RWPE2 (cell line): ENCODE results near the gene IQUB.
"Not testable (repeated sequence)": the region's sequence is repeated elsewhere in the genome, so short reads cannot be mapped to it uniquely, and the experiment has no call there.

ENCODE experiments used
- ATAC-seq: fragments of 200-7000 bp; cut with Tn5 transposase; 3 replicates; pipeline ENCODE4 v1.9.1; 2021; ENCODE audit warnings: low read depth
- DNase-seq: peaks from one replicate; pipeline ENCODE4 v3.0.0-alpha.2; 2020; ENCODE audit warnings: low spot score
- H3K27ac ChIP-seq: fragments of 450-650 bp; 2 replicates; pipeline ENCODE4 v1.5.1; 2017; ENCODE audit warnings: mild to moderate bottlenecking; ENCODE audit not compliant: poor library complexity, severe bottlenecking
- H3K27me3 ChIP-seq: fragments of 250-450 bp; sonication (Bioruptor Pico); 2 replicates; pipeline ENCODE4 v1.5.1; 2021; ENCODE audit warnings: mild to moderate bottlenecking, moderate library complexity; ENCODE audit not compliant: insufficient read depth, poor library complexity, severe bottlenecking
- H3K36me3 ChIP-seq: fragments of 250-450 bp; sonication (Bioruptor Pico); 2 replicates; pipeline ENCODE4 v1.5.1; 2020; ENCODE audit warnings: low read depth, mild to moderate bottlenecking, moderate library complexity
- H3K4me1 ChIP-seq: fragments of 250-450 bp; sonication (Bioruptor Pico); 2 replicates; pipeline ENCODE4 v1.5.1; 2021; ENCODE audit warnings: mild to moderate bottlenecking, moderate library complexity; ENCODE audit not compliant: insufficient read depth, poor library complexity, severe bottlenecking
- H3K4me3 ChIP-seq: fragments of 250-450 bp; sonication (Bioruptor Pico); 2 replicates; pipeline ENCODE4 v1.5.1; 2021; ENCODE audit warnings: mild to moderate bottlenecking, moderate library complexity; ENCODE audit not compliant: severe bottlenecking
- H3K9me3 ChIP-seq: fragments of 250-450 bp; sonication (Bioruptor Pico); 2 replicates; pipeline ENCODE4 v1.5.1; 2021; ENCODE audit warnings: mild to moderate bottlenecking, moderate library complexity; ENCODE audit not compliant: severe bottlenecking
- TF ChIP-seq, protein P1 (sequence below): fragments of 450-650 bp; IDR thresholded peaks from one replicate; pipeline ENCODE4 v1.5.1; 2017; ENCODE audit warnings: mild to moderate bottlenecking, moderate library complexity; ENCODE audit not compliant: poor library complexity, severe bottlenecking

The IQUB gene

DNA sequence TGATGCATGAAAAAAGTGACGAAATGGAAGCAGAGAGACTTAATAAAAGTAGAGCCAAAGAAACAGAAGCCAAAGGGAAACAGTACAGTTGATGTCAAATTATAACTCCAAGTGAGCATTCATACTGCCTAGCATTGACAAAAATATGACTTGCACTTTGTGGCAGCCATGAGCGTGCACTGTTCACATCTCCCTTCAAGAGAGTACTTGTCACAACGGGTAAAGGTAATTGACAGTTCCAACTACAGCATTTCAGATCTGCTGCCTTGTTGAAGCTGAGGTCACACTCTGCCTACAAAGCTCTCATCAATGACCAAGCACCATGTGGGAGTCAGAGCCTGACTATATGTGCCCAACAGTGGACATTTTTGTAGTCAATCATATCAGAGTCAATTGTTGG lies 54.3 kb downstream of the IQUB start:
- Histone ChIP-seq H3K36me3 (no peaks in the 10 kb centered on the region), H3K4me1 (no peaks in the 10 kb centered on the region), H3K4me3 (no peak overlapping the region), H3K27ac (no peak overlapping the region), H3K9me3 (no peaks in the 10 kb centered on the region), H3K27me3 (peaks cover 3% of the 10 kb centered on the region)
- DNase-seq: no peak
- ATAC-seq: no peak
- TF ChIP-seq, protein P1, sequence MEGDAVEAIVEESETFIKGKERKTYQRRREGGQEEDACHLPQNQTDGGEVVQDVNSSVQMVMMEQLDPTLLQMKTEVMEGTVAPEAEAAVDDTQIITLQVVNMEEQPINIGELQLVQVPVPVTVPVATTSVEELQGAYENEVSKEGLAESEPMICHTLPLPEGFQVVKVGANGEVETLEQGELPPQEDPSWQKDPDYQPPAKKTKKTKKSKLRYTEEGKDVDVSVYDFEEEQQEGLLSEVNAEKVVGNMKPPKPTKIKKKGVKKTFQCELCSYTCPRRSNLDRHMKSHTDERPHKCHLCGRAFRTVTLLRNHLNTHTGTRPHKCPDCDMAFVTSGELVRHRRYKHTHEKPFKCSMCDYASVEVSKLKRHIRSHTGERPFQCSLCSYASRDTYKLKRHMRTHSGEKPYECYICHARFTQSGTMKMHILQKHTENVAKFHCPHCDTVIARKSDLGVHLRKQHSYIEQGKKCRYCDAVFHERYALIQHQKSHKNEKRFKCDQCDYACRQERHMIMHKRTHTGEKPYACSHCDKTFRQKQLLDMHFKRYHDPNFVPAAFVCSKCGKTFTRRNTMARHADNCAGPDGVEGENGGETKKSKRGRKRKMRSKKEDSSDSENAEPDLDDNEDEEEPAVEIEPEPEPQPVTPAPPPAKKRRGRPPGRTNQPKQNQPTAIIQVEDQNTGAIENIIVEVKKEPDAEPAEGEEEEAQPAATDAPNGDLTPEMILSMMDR: no peak

DNA sequence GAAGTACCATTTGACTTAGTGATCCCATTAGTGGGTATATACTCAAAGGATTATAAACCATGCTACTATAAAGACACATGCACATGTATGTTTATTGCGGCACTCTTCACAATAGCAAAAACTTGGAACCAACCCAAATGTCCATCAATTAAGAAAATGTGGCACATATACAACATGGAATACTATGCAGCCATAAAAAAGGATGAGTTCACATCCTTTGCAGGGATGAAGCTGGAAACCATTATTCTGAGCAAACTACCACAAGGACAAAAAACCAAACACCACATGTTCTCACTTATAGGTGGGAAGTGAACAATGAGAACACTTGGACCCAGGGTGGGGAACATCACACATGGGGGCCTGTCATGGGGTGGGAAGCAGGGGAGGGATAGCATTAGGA lies 56.3 kb downstream of the IQUB start:
- H3K27ac ChIP-seq, H3K27me3 ChIP-seq, H3K9me3 ChIP-seq, H3K4me1 ChIP-seq, ATAC-seq, H3K36me3 ChIP-seq, H3K4me3 ChIP-seq, DNase-seq: not testable (repeated sequence)

DNA sequence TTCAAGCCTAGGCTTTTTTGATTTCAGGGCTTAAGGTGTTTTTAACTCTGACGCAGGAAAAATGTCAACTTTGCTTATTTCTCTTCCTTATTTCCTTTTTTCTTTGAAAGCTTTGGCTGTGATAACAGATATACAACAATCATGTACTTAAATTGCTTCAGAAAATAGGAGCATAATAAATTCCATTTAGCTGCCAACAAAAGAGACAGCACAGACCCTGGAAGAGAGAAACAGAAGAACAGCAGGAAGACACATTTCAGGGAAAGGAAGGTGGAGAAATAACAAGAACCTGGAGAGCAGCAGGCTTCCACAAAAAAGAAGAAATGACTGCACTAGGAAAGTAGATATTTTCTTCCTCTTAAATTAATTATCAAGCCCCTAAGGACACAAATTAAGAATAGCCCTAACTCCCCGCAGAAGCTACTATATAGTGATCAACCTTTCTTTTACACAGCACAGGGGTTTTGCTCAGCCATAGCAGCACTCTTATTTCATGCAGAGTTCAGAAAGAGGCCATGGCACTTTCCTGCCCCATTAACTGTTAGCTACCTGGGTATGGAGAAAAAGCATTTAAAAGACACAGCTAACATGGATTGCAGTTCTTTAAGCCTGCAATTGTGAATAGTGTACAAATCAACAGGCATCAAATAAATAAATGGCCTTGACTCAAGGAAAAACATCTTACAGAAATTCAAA lies 61.5 kb downstream of the IQUB start:
- ATAC-seq (no peak), DNase-seq (no peak)
- no peaks in the 10 kb centered on the region for H3K4me1 ChIP-seq
- no peaks in the 10 kb centered on the region for H3K36me3 ChIP-seq
- H3K27me3 ChIP-seq: no peaks in the 10 kb centered on the region
- TF ChIP-seq, protein P1: no peak
- no peak overlapping the region for H3K27ac ChIP-seq
- H3K4me3 ChIP-seq: no peak overlapping the region
- H3K9me3 ChIP-seq: no peaks in the 10 kb centered on the region

DNA sequence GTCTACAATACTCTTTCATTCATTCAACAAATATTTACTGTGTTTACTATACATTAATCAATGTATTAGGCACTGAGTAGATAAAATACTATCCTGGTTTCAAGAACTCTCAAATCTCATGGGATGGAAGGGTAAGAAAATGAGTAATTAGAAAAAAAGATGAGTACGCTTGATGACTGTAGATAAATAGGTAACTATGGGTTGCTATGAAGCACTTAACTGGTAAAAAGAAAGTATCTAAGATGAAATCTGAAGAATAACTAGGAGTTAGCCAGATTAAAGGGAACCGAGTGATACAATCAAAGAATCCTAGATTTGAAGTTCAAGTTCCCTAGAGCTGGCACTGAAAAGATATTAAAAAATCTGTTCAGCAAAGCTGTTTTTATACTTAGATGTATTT lies 62.1 kb downstream of the IQUB start:
- TF ChIP-seq, protein P1: no peak
- ATAC-seq: no peak

DNA sequence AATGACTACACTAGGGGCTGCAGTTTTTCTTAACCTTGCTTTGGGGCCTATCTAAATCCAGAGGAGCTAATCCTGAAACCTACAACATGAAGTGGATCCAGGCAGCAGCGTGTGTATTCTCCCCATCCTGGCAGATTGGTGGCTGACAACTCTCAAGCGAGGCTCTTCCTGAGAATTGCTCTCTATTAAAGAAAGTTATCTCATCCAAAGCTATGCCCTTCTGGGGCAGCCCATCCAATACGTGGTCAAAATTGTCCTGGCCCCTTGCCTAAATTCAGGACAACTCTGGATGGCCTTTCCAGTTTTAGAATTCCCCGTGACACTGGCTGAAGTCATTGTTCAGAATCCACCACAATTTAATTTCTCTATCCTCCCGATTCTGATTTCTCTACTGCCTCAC lies 66.1 kb downstream of the IQUB start:
- DNase-seq (no peak), ATAC-seq (no peak)
- Histone ChIP-seq H3K36me3 (no peaks in the 10 kb centered on the region), H3K27ac (no peak overlapping the region), H3K9me3 (no peaks in the 10 kb centered on the region), H3K4me1 (no peaks in the 10 kb centered on the region), H3K27me3 (no peaks in the 10 kb centered on the region), H3K4me3 (no peak overlapping the region)
- TF ChIP-seq, protein P1: no peak

More for the DNA sequence above, 62.1 kb downstream of the IQUB start:
- Histone ChIP-seq H3K27ac (no peak overlapping the region), H3K27me3 (no peaks in the 10 kb centered on the region), H3K4me1 (no peaks in the 10 kb centered on the region), H3K9me3 (no peaks in the 10 kb centered on the region), H3K4me3 (no peak overlapping the region), H3K36me3 (no peaks in the 10 kb centered on the region)
- no peak for DNase-seq
